ENCODE results near the gene SECTM1.

SECTM1 gene

GRCh38 chr17:82371333-82372248 is 38.0 kb upstream of the SECTM1 start, which contains the start of gene UTS2R:
UTS2R (plus strand) TSS chr17:82371765; CDS start chr17:82374325, 2,560 bp downstream.
- H3K27ac ChIP-seq (ENCODE audit: low read depth, low read length) = no peak within 1 kb of the TSS
- peaks cover 9% of the 10 kb centered on the region for H3K4me1 ChIP-seq (ENCODE audit: control insufficient read depth, low read length)
- peak within 1 kb of the TSS; percentile 43 for H3K4me2 ChIP-seq (ENCODE audit: low read length)
- H3K9me2 ChIP-seq (replicated peaks; ENCODE audit: control insufficient read depth, low read length) = no peaks in the 10 kb centered on the region
- no peaks in the 10 kb centered on the region for H4K20me1 ChIP-seq (ENCODE audit: control insufficient read depth, insufficient read depth, low read depth, low read length)
- no peaks in the 10 kb centered on the region for H3F3A ChIP-seq (ENCODE audit: control insufficient read depth, insufficient read depth)
- no peaks in the 10 kb centered on the region for H3K79me2 ChIP-seq (ENCODE audit: control insufficient read depth, low read length)
- no peaks in the 10 kb centered on the region for H3K9me3 ChIP-seq (ENCODE audit: control insufficient read depth, insufficient read depth, low read length)
- TF ChIP-seq CTCF (IDR thresholded peaks at IDR 0.05; ENCODE audit: low read depth, low read length, poor library complexity, severe bottlenecking) (no peak), EZH2phosphoT487 (IDR thresholded peaks at IDR 0.05; ENCODE audit: borderline replicate concordance, low read length) (no peak)
- H3K27me3 ChIP-seq (ENCODE audit: control insufficient read depth, low read length) = peaks cover 19% of the 10 kb centered on the region
- peak within 1 kb of the TSS; percentile 18; the same call in 1 of the 2 replicates for H3K4me3 ChIP-seq (ENCODE audit: low read length)
- H3K36me3 ChIP-seq (ENCODE audit: control insufficient read depth, low read length) = no peaks in the 10 kb centered on the region

DNA sequence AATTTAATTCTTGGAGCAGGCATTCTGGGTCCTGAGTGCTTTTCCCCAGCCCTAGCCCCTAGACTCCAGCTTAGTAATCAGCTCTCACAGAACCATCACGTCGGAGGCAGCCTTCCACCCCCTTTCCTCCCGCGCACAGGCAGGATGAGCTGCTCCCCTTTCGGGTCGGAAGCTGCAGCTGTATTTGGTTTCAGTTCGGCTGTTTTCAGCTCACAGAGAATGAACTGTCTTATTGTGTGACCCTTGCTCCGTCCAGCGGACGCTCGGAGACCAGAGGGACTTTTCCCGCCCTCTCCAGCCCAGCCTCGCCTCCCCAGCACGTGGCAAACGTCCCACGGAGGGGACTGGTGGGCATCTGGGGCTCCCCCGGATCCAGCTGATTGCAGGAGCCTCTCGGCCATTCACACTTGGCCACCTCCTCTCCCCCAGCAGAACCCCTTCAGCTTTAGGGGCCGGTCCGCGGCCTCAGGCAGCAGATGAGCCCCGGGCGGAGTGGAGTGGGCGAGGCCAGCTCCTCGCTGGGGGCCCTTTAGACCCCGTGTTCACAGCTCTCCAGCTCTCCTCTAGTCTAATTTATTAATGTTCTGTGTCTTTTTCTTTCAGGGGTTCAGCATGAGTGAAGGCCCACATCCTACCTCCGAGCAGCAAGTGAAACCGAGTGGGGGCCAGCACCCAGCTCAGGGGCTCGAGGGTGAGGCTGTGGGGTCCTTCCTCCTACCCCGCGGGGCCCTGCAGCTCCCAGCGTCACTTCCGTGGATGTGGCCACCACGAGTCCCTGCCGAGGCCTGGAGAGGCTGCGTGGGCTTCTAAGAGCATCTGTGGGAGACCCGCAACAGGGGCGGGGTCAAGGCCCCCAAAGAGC is 37.1 kb upstream of the SECTM1 start:
- peaks cover 9% of the 10 kb centered on the region for H3K4me1 ChIP-seq (ENCODE audit: control insufficient read depth, low read length)
- H3K4me3 ChIP-seq (ENCODE audit: low read length) = peak overlapping the region; percentile 18; the same call in 1 of the 2 replicates
- H3K79me2 ChIP-seq (ENCODE audit: control insufficient read depth, low read length) = no peaks in the 10 kb centered on the region
- H4K20me1 ChIP-seq (ENCODE audit: control insufficient read depth, insufficient read depth, low read depth, low read length) = no peaks in the 10 kb centered on the region
- no peaks in the 10 kb centered on the region for H3K9me3 ChIP-seq (ENCODE audit: control insufficient read depth, insufficient read depth, low read length)
- no peaks in the 10 kb centered on the region for H3K9me2 ChIP-seq (replicated peaks; ENCODE audit: control insufficient read depth, low read length)
- TF ChIP-seq EZH2phosphoT487 (IDR thresholded peaks at IDR 0.05; ENCODE audit: borderline replicate concordance, low read length) (no peak; the same call in 1 of the 2 replicates), CTCF (IDR thresholded peaks at IDR 0.05; ENCODE audit: low read depth, low read length, poor library complexity, severe bottlenecking) (no peak)
- H3F3A ChIP-seq (ENCODE audit: control insufficient read depth, insufficient read depth) = no peaks in the 10 kb centered on the region
- H3K4me2 ChIP-seq (ENCODE audit: low read length) = peak overlapping the region; percentile 43
- H3K27me3 ChIP-seq (ENCODE audit: control insufficient read depth, low read length) = peaks cover 19% of the 10 kb centered on the region
- no peak overlapping the region for H3K27ac ChIP-seq (ENCODE audit: low read depth, low read length)
- no peaks in the 10 kb centered on the region for H3K36me3 ChIP-seq (ENCODE audit: control insufficient read depth, low read length)

- peaks cover 9% of the 10 kb centered on the region for H3K4me1 ChIP-seq (ENCODE audit: control insufficient read depth, low read length)
- no peaks in the 10 kb centered on the region for H3K9me3 ChIP-seq (ENCODE audit: control insufficient read depth, insufficient read depth, low read length)
- no peaks in the 10 kb centered on the region for H4K20me1 ChIP-seq (ENCODE audit: control insufficient read depth, insufficient read depth, low read depth, low read length)
- TF ChIP-seq EZH2phosphoT487 (IDR thresholded peaks at IDR 0.05; ENCODE audit: borderline replicate concordance, low read length) = no peak
- TF ChIP-seq CTCF (IDR thresholded peaks at IDR 0.05; ENCODE audit: low read depth, low read length, poor library complexity, severe bottlenecking) = no peak
- peaks cover 19% of the 10 kb centered on the region for H3K27me3 ChIP-seq (ENCODE audit: control insufficient read depth, low read length)
- H3K4me3 ChIP-seq (ENCODE audit: low read length) = no peak overlapping the region
- H3K36me3 ChIP-seq (ENCODE audit: control insufficient read depth, low read length) = no peaks in the 10 kb centered on the region
- no peak overlapping the region for H3K27ac ChIP-seq (ENCODE audit: low read depth, low read length)
- no peaks in the 10 kb centered on the region for H3K79me2 ChIP-seq (ENCODE audit: control insufficient read depth, low read length)
- H3K9me2 ChIP-seq (replicated peaks; ENCODE audit: control insufficient read depth, low read length) = no peaks in the 10 kb centered on the region
- no peaks in the 10 kb centered on the region for H3F3A ChIP-seq (ENCODE audit: control insufficient read depth, insufficient read depth)
- H3K4me2 ChIP-seq (ENCODE audit: low read length) = no peak overlapping the region
These were observed 35.6 kb upstream of the SECTM1 start for GRCh38 chr17:82369211-82369610.

All from DOHH2 (cell line).